ENCODE results near the gene HOXC11.

The HOXC11 gene

GRCh38 chr12:53930591-53931255, 42.2 kb upstream of the HOXC11 start:
- Histone ChIP-seq H3K9me3 (no peaks in the 10 kb centered on the region), H3K27ac (no peak overlapping the region), H3K4me1 (ENCODE audit: control insufficient read depth in 1 of 2, insufficient read depth in 1 of 2, low read depth in 1 of 2, low read length in 1 of 2) (no peaks in the 10 kb centered on the region), H3K27me3 (peaks cover 100% of the 10 kb centered on the region), H3K4me3 (ENCODE audit: low read depth in 1 of 2, low read length in 1 of 2) (no peak overlapping the region), H3K36me3 (no peaks in the 10 kb centered on the region)
- no peak for TF ChIP-seq CTCF (IDR thresholded peaks at IDR 0.05)

- TF ChIP-seq CTCF (IDR thresholded peaks at IDR 0.05) = no peak
- no peaks in the 10 kb centered on the region for H3K36me3 ChIP-seq
- no peak overlapping the region for H3K27ac ChIP-seq
- no peaks in the 10 kb centered on the region for H3K9me3 ChIP-seq
- H3K4me3 ChIP-seq (ENCODE audit: low read depth in 1 of 2, low read length in 1 of 2) = no peak overlapping the region
- H3K4me1 ChIP-seq (ENCODE audit: control insufficient read depth in 1 of 2, insufficient read depth in 1 of 2, low read depth in 1 of 2, low read length in 1 of 2) = no peaks in the 10 kb centered on the region
- peaks cover 100% of the 10 kb centered on the region for H3K27me3 ChIP-seq
Measured at GRCh38 chr12:53931844-53932581, 40.9 kb upstream of the HOXC11 start.

- no peak for TF ChIP-seq CTCF (IDR thresholded peaks at IDR 0.05)
- Histone ChIP-seq H3K4me3 (ENCODE audit: low read depth in 1 of 2, low read length in 1 of 2) (no peak overlapping the region), H3K36me3 (no peaks in the 10 kb centered on the region), H3K27me3 (peaks cover 100% of the 10 kb centered on the region), H3K27ac (no peak overlapping the region), H3K9me3 (no peaks in the 10 kb centered on the region), H3K4me1 (ENCODE audit: control insufficient read depth in 1 of 2, insufficient read depth in 1 of 2, low read depth in 1 of 2, low read length in 1 of 2) (no peaks in the 10 kb centered on the region)
Measured at GRCh38 chr12:53932915-53933314, 40.0 kb upstream of the HOXC11 start.

GRCh38 chr12:53935383-53936341, 37.3 kb upstream of the HOXC11 start:
- Histone ChIP-seq H3K27ac (no peak overlapping the region), H3K4me1 (ENCODE audit: control insufficient read depth in 1 of 2, insufficient read depth in 1 of 2, low read depth in 1 of 2, low read length in 1 of 2) (no peaks in the 10 kb centered on the region), H3K9me3 (no peaks in the 10 kb centered on the region), H3K27me3 (peaks cover 100% of the 10 kb centered on the region), H3K36me3 (no peaks in the 10 kb centered on the region), H3K4me3 (ENCODE audit: low read depth in 1 of 2, low read length in 1 of 2) (no peak overlapping the region)
- no peak for TF ChIP-seq CTCF (IDR thresholded peaks at IDR 0.05)

GRCh38 chr12:53937099-53937498, 35.8 kb upstream of the HOXC11 start:
- no peaks in the 10 kb centered on the region for H3K9me3 ChIP-seq
- peaks cover 100% of the 10 kb centered on the region for H3K27me3 ChIP-seq
- H3K4me3 ChIP-seq (ENCODE audit: low read depth in 1 of 2, low read length in 1 of 2) = no peak overlapping the region
- no peaks in the 10 kb centered on the region for H3K4me1 ChIP-seq (ENCODE audit: control insufficient read depth in 1 of 2, insufficient read depth in 1 of 2, low read depth in 1 of 2, low read length in 1 of 2)
- no peak overlapping the region for H3K27ac ChIP-seq
- TF ChIP-seq CTCF (IDR thresholded peaks at IDR 0.05) = no peak
- no peaks in the 10 kb centered on the region for H3K36me3 ChIP-seq
